ENCODE data around the gene CYP2W1.

GRCh38 chr7:975702-976473, 7.1 kb upstream of the CYP2W1 start:
- no peak for TF ChIP-seq CTCF (optimal IDR thresholded peaks at IDR 0.05 in 1 of 3, IDR thresholded peaks at IDR 0.05 in 1 of 3, conservative IDR thresholded peaks at IDR 0.05 in 1 of 3; ENCODE audit: extremely low read depth in 1 of 3, insufficient read depth in 2 of 3, low read length in 3 of 3)
- TF ChIP-seq EZH2 (IDR thresholded peaks at IDR 0.05; ENCODE audit: low read length), result no peak
